HL-60 (cell line): Measurements from ENCODE around the gene RNF167.

Source experiments
- DNase-seq, 2 experiments: peaks; one replicate each; pipeline ENCODE4 v3.0.0-alpha.2; 2010 to 2020; ENCODE audit warnings: low read depth in 1 of 2, low spot score in 1 of 2
- H3K27ac ChIP-seq: fragments of 250-450 bp; sonication (Bioruptor Pico); replicated peaks from 2 replicates; pipeline ENCODE4 v1.5.1; 2020; ENCODE audit warnings: mild to moderate bottlenecking, moderate library complexity
- H3K27me3 ChIP-seq: fragments of 250-450 bp; sonication (Bioruptor Pico); 2 replicates; pipeline ENCODE4 v1.5.1; 2021; ENCODE audit warnings: mild to moderate bottlenecking, moderate library complexity; ENCODE audit not compliant: insufficient read depth, poor library complexity, severe bottlenecking
- H3K4me3 ChIP-seq: replicated peaks from 2 replicates; pipeline ENCODE4 v1.5.1; 2011; ENCODE audit warnings: mild to moderate bottlenecking, control low read depth, low read length; ENCODE audit not compliant: insufficient read depth
- GABPA ChIP-seq: IDR thresholded peaks from 2 replicates; pipeline ENCODE4 v1.6.1; 2012; ENCODE audit warnings: low read depth
- POLR2AphosphoS5 ChIP-seq: IDR thresholded peaks from 2 replicates; pipeline ENCODE4 v1.6.1; 2012; ENCODE audit warnings: low read depth
- SPI1 ChIP-seq: IDR thresholded peaks from 2 replicates; pipeline ENCODE4 v1.6.1; 2012; ENCODE audit warnings: low read depth, mild to moderate bottlenecking, borderline replicate concordance
- TF ChIP-seq, protein P1 (sequence below): IDR thresholded peaks from 2 replicates; pipeline ENCODE4 v1.6.1; 2012; ENCODE audit warnings: low read depth; ENCODE audit not compliant: insufficient replicate concordance
- TF ChIP-seq, protein P2 (sequence below): IDR thresholded peaks from one replicate; pipeline ENCODE4 v1.5.1; 2011; ENCODE audit warnings: low read length, control low read depth, inconsistent platforms; ENCODE audit not compliant: insufficient read depth

RNF167 gene

DNA sequence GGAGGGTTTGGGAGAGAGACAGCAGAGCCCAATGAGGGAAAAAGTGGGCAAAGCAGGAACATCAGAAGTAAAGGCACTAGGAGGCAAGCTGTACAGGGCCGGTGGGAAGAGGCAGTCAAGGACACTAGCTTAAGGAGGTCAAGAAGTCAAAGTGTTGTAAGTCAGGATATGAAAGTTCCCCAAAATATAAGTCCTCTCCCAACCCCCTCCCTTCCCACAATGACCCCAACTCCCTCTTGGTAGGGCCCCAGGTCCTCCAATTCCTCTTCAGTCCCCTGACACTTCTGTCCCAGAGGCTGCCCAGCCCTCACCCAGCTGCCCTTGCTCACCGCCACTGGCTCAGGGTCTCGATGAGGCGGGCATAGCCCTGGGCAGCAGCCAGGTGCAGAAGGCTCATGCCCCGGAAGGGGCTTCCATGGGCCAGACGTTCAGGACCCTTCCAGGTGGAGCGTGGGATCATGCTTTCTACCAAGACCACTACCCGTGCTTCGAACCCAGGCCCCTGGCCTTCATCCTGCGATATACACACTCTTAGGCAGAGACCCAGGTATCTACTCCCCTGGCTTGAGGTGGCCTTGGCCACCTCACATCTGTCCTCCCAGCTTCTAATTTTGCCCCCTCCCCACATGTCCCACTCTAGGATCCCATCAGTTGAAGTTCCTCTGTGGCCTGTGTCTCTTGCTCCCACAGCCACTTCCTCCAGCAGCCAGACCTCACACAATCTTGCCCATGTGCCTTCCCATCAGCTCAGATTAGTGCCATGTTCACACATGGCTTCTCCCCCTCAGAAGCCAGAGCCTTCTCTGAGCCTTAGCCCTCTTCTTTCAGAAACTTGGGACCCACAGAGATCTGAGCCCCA lies 33.4 kb downstream of the RNF167 start:
- H3K4me3 ChIP-seq = no peak overlapping the region
- no peaks in the 10 kb centered on the region for H3K27me3 ChIP-seq
- DNase-seq = no peak
- TF ChIP-seq, protein P1, sequence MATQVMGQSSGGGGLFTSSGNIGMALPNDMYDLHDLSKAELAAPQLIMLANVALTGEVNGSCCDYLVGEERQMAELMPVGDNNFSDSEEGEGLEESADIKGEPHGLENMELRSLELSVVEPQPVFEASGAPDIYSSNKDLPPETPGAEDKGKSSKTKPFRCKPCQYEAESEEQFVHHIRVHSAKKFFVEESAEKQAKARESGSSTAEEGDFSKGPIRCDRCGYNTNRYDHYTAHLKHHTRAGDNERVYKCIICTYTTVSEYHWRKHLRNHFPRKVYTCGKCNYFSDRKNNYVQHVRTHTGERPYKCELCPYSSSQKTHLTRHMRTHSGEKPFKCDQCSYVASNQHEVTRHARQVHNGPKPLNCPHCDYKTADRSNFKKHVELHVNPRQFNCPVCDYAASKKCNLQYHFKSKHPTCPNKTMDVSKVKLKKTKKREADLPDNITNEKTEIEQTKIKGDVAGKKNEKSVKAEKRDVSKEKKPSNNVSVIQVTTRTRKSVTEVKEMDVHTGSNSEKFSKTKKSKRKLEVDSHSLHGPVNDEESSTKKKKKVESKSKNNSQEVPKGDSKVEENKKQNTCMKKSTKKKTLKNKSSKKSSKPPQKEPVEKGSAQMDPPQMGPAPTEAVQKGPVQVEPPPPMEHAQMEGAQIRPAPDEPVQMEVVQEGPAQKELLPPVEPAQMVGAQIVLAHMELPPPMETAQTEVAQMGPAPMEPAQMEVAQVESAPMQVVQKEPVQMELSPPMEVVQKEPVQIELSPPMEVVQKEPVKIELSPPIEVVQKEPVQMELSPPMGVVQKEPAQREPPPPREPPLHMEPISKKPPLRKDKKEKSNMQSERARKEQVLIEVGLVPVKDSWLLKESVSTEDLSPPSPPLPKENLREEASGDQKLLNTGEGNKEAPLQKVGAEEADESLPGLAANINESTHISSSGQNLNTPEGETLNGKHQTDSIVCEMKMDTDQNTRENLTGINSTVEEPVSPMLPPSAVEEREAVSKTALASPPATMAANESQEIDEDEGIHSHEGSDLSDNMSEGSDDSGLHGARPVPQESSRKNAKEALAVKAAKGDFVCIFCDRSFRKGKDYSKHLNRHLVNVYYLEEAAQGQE = no peak
- TF ChIP-seq SPI1 = no peak
- no peak for TF ChIP-seq POLR2AphosphoS5
- TF ChIP-seq GABPA = no peak
- TF ChIP-seq, protein P2, sequence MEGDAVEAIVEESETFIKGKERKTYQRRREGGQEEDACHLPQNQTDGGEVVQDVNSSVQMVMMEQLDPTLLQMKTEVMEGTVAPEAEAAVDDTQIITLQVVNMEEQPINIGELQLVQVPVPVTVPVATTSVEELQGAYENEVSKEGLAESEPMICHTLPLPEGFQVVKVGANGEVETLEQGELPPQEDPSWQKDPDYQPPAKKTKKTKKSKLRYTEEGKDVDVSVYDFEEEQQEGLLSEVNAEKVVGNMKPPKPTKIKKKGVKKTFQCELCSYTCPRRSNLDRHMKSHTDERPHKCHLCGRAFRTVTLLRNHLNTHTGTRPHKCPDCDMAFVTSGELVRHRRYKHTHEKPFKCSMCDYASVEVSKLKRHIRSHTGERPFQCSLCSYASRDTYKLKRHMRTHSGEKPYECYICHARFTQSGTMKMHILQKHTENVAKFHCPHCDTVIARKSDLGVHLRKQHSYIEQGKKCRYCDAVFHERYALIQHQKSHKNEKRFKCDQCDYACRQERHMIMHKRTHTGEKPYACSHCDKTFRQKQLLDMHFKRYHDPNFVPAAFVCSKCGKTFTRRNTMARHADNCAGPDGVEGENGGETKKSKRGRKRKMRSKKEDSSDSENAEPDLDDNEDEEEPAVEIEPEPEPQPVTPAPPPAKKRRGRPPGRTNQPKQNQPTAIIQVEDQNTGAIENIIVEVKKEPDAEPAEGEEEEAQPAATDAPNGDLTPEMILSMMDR = no peak
- H3K27ac ChIP-seq = no peak overlapping the region

DNA sequence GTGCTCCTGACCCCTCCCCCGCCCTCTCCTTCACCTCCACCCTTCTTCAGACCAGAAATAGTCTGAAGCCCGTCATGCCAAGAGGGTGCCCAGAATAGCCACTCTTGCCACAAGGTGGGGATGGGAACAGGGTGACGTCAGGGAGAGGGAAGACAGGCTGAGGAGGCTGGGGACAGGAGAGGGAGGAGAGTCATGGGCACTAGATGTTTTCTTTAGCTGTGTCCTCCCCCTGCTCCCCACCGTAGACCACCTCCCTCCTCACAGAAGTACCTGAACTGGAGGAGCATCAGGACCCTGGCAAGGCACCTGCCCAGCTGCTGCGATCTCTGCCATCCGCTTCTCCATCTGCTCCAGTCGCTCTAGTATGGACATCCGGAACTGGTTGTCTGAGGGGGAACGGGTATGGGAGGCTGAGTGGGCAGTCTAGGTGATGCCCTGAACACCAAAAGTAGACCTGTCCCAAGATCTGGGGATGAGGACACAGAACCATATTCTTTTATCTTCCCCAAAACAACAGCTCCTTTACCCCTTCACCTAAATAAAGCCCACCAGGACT lies 34.1 kb downstream of the RNF167 start:
- TF ChIP-seq, protein P1 = no peak
- TF ChIP-seq SPI1 = no peak
- no peak for TF ChIP-seq GABPA
- TF ChIP-seq, protein P2 = no peak
- TF ChIP-seq POLR2AphosphoS5 = no peak
- no peak for DNase-seq
- no peak overlapping the region for H3K4me3 ChIP-seq
- no peaks in the 10 kb centered on the region for H3K27me3 ChIP-seq
- no peak overlapping the region for H3K27ac ChIP-seq

DNA sequence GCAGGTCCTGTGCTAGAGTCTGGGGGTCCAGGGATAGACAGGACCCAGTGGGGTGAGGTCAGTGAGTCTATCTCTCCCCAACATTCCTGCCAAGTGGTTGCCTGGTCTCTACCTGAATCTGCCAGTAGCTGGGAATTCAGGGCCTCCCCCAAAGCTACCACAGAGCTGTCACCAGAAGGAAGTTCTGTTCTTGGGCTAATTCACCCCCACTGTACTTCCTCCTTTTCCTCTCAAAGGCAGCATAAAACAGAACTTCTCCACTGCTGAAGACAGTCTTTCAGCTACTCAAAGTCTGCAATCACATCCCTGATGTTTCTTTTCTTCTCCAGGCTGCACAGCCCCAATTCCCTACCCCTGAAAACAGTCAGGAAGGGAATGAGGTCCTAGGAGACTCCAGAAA lies 38.7 kb downstream of the RNF167 start:
- peak; percentile 54; the same call in 1 of the 2 replicates for TF ChIP-seq SPI1
- TF ChIP-seq GABPA = no peak
- TF ChIP-seq POLR2AphosphoS5 = no peak
- DNase-seq = peak in 1 of 2 experiments; percentile 55
- Histone ChIP-seq H3K27ac (peak overlapping the region; percentile 40), H3K27me3 (no peaks in the 10 kb centered on the region), H3K4me3 (no peak overlapping the region)

DNA sequence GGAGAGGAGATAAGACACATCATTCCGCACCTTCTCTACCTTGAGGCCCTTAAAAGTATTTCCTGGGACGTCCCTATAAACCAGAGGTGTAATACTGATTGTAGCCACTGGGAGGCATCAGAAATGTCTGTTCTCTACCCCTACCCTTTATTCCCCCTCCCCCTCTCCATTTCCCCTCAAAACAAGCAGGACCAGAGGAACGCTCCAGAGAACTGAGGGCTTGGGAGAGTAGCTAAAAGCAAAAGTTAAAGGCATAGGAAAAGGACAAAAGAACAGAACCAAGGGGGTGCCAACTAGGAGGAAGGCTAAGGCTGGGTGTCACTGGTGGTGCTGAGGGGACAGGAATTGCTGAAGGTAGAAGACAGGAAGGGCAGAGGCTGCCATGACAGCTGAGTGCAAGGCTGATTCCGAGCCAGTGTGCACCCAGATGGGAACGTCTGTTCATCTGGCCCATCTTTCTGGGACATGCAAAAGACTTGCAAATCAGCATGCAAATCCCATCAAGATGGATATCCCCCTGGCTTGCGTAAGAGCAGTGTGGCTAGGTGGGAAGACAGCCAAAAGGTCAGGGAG lies 40.7 kb downstream of the RNF167 start:
- H3K4me3 ChIP-seq = no peak overlapping the region
- H3K27me3 ChIP-seq = no peaks in the 10 kb centered on the region
- no peak overlapping the region for H3K27ac ChIP-seq
- TF ChIP-seq, protein P2 = peak; percentile 19
- TF ChIP-seq POLR2AphosphoS5 = no peak
- peak in 1 of 2 experiments; percentile 19 for DNase-seq
